Endodermal cell (in vitro differentiated cells): ENCODE data around the gene LRP6. TPM values are rescaled to one million over a fixed set of nuclear protein-coding genes. Genes with fewer than 3 reads are reported as not detected.

Experiments used
- DNase-seq: peaks from one replicate; pipeline ENCODE4 v3.0.0-alpha.2; 2017
- H3K27ac ChIP-seq: 2 replicates; pipeline ENCODE4 v1.5.1; 2013; ENCODE audit warnings: mild to moderate bottlenecking, low read depth, low read length, moderate library complexity
- H3K27me3 ChIP-seq: 2 replicates; pipeline ENCODE4 v1.6.1; 2013; ENCODE audit warnings: mild to moderate bottlenecking, low read length, moderate library complexity; ENCODE audit not compliant: insufficient read depth, control insufficient read depth, poor library complexity, severe bottlenecking
- H3K36me3 ChIP-seq: 2 replicates; pipeline ENCODE4 v1.7.0; 2013; ENCODE audit warnings: mild to moderate bottlenecking, low read length, moderate library complexity; ENCODE audit not compliant: control insufficient read depth, insufficient read depth
- H3K4me1 ChIP-seq: one replicate; pipeline ENCODE4 v1.7.0; 2013; ENCODE audit warnings: low read length; ENCODE audit not compliant: control insufficient read depth, insufficient read depth
- H3K4me3 ChIP-seq: 2 replicates; pipeline ENCODE4 v1.5.1; 2013; ENCODE audit warnings: mild to moderate bottlenecking, low read length, moderate library complexity
- H3K9ac ChIP-seq: 2 replicates; pipeline ENCODE4 v1.6.1; 2013; ENCODE audit warnings: mild to moderate bottlenecking, low read length, moderate library complexity; ENCODE audit not compliant: poor library complexity, severe bottlenecking; ENCODE audit errors: extremely low read depth
- H3K9me3 ChIP-seq: 2 replicates; pipeline ENCODE4 v1.6.1; 2013; ENCODE audit warnings: mild to moderate bottlenecking, low read length, moderate library complexity; ENCODE audit not compliant: control insufficient read depth
- H3K27ac Mint-ChIP-seq: 2 replicates; pipeline ENCODE4 v1.8.0; 2020; ENCODE audit warnings: mixed read lengths
- H3K27me3 Mint-ChIP-seq: 2 replicates; pipeline ENCODE4 v1.8.0; 2021; ENCODE audit warnings: mild to moderate bottlenecking, mixed read lengths; ENCODE audit not compliant: insufficient read depth
- H3K36me3 Mint-ChIP-seq: 2 replicates; pipeline ENCODE4 v1.8.0; 2020; ENCODE audit warnings: low read depth, mixed read lengths
- H3K4me1 Mint-ChIP-seq: 2 replicates; pipeline ENCODE4 v1.8.0; 2020; ENCODE audit warnings: mixed read lengths
- H3K4me3 Mint-ChIP-seq: 2 replicates; pipeline ENCODE4 v1.8.0; 2020; ENCODE audit warnings: mild to moderate bottlenecking, moderate library complexity, mixed read lengths
- H3K9me3 Mint-ChIP-seq: 2 replicates; pipeline ENCODE4 v1.8.0; 2020; ENCODE audit warnings: mild to moderate bottlenecking, mixed read lengths
- CTCF ChIP-seq: fragments of 200-600 bp; sonication (generic); conservative IDR thresholded peaks from 2 replicates; pipeline ENCODE4 v1.5.0; 2021; ENCODE audit warnings: antibody characterized with exemption, mild to moderate bottlenecking
- WGBS, 2 experiments: methylation state at CpG; one replicate each; pipeline versions ENCODE4 v1.1.5 to v1.1.7; 2013; ENCODE audit warnings: missing lambda C conversion rate in 2 of 2, mixed read lengths in 1 of 2; ENCODE audit not compliant: insufficient coverage in 1 of 2, insufficient read length in 1 of 2; 5-methylcytosine and 5-hydroxymethylcytosine counted together
- total RNA-seq, 2 donors: library from RNA; stranded (reverse); fragmentation: NEBNext Ultra II Directional in 1 of 2; extraction: Animal tissue kit (Norgen Biotek cat#: 25700) in 1 of 2; gene quantifications; 2 replicates in 1 of 2; 3 replicates in 1 of 2; pipeline ENCODE4 v1.2.1, GENCODE V29; 2021

LRP6 gene
- total RNA-seq, 2 donors from 2014 or later: 109 to 182 TPM

GRCh38 chr12:12249216-12250050 lies 17.4 kb downstream of the LRP6 start:
- peaks cover 37% of the 10 kb centered on the region for H3K36me3 Mint-ChIP-seq
- H3K4me1 Mint-ChIP-seq: peaks cover 29% of the 10 kb centered on the region
- Histone ChIP-seq H3K9ac (no peak overlapping the region), H3K9me3 (no peaks in the 10 kb centered on the region), H3K36me3 (peaks cover 4% of the 10 kb centered on the region), H3K4me1 (no peaks in the 10 kb centered on the region), H3K27ac (no peak overlapping the region), H3K27me3 (no peaks in the 10 kb centered on the region), H3K4me3 (no peak overlapping the region)
- no peak overlapping the region for H3K27ac Mint-ChIP-seq
- H3K27me3 Mint-ChIP-seq: no peaks in the 10 kb centered on the region
- no peak for DNase-seq
- H3K9me3 Mint-ChIP-seq: no peaks in the 10 kb centered on the region
- 95% methylated on average over 2 to 4 of the region's 4 CpGs for WGBS, 2 experiments
- H3K4me3 Mint-ChIP-seq: no peak overlapping the region
- no peak for TF ChIP-seq CTCF

GRCh38 chr12:12247584-12247983 lies 19.3 kb downstream of the LRP6 start:
- no peak overlapping the region for H3K4me3 ChIP-seq
- DNase-seq: no peak
- no peaks in the 10 kb centered on the region for H3K27me3 ChIP-seq
- no peaks in the 10 kb centered on the region for H3K9me3 ChIP-seq
- H3K27ac ChIP-seq: no peak overlapping the region
- peaks cover 22% of the 10 kb centered on the region for H3K36me3 ChIP-seq
- peak overlapping the region; percentile 56 for H3K27ac Mint-ChIP-seq
- no peak overlapping the region for H3K9ac ChIP-seq
- H3K4me1 ChIP-seq: no peaks in the 10 kb centered on the region
- no peaks in the 10 kb centered on the region for H3K9me3 Mint-ChIP-seq
- no peak for TF ChIP-seq CTCF
- no peaks in the 10 kb centered on the region for H3K27me3 Mint-ChIP-seq
- no peak overlapping the region for H3K4me3 Mint-ChIP-seq
- peaks cover 41% of the 10 kb centered on the region for H3K36me3 Mint-ChIP-seq
- H3K4me1 Mint-ChIP-seq: peaks cover 28% of the 10 kb centered on the region

- no peak overlapping the region for H3K27ac ChIP-seq
- no peak for DNase-seq
- peaks cover 34% of the 10 kb centered on the region for H3K36me3 Mint-ChIP-seq
- peaks cover 4% of the 10 kb centered on the region for H3K4me1 ChIP-seq
- no peaks in the 10 kb centered on the region for H3K27me3 Mint-ChIP-seq
- H3K4me3 Mint-ChIP-seq: no peak overlapping the region
- H3K9me3 Mint-ChIP-seq: no peaks in the 10 kb centered on the region
- no peak for TF ChIP-seq CTCF
- H3K36me3 ChIP-seq: peaks cover 25% of the 10 kb centered on the region
- no peak overlapping the region for H3K9ac ChIP-seq
- 93 to 96% methylated on average over 9 to 12 of the region's 12 CpGs for WGBS, 2 experiments
- H3K4me3 ChIP-seq: no peak overlapping the region
- H3K9me3 ChIP-seq: no peaks in the 10 kb centered on the region
- H3K4me1 Mint-ChIP-seq: peaks cover 47% of the 10 kb centered on the region
- H3K27me3 ChIP-seq: no peaks in the 10 kb centered on the region
- H3K27ac Mint-ChIP-seq: peak overlapping the region; percentile 15
Measured at GRCh38 chr12:12244341-12244740, 22.5 kb downstream of the LRP6 start.
